ENCODE measurements around the gene VSIG4.

The VSIG4 gene

GRCh38 chrX:66004928-66005829 is 34.7 kb downstream of the VSIG4 start:
- in situ Hi-C loops (cut with MboI; ENCODE audit: low sequenced_read_pairs, unreplicated experiment), result loop anchor here (25.0 kb wide), 1 partner anchor 732 kb away; no protein-coding TSS in a partner anchor
- no peak for DNase-seq (ENCODE audit: low spot score)
- TF ChIP-seq CTCF (IDR thresholded peaks at IDR 0.05; ENCODE audit: borderline replicate concordance, control extremely low read depth, extremely low read depth, insufficient read depth, missing control alignments), result no peak

- no peak for DNase-seq (ENCODE audit: low spot score)
- in situ Hi-C loops (cut with MboI; ENCODE audit: low sequenced_read_pairs, unreplicated experiment), result loop anchor here (25.0 kb wide), 1 partner anchor 734 kb away; no protein-coding TSS in a partner anchor
- TF ChIP-seq CTCF (IDR thresholded peaks at IDR 0.05; ENCODE audit: borderline replicate concordance, control extremely low read depth, extremely low read depth, insufficient read depth, missing control alignments), result no peak
Measured at GRCh38 chrX:66002824-66003680, 36.8 kb downstream of the VSIG4 start.

- in situ Hi-C loops (cut with MboI; ENCODE audit: low sequenced_read_pairs, unreplicated experiment), result loop anchor here (25.0 kb wide), 1 partner anchor 736 kb away; no protein-coding TSS in a partner anchor
Measured at GRCh38 chrX:66001596-66001995, 38.3 kb downstream of the VSIG4 start.

DNA sequence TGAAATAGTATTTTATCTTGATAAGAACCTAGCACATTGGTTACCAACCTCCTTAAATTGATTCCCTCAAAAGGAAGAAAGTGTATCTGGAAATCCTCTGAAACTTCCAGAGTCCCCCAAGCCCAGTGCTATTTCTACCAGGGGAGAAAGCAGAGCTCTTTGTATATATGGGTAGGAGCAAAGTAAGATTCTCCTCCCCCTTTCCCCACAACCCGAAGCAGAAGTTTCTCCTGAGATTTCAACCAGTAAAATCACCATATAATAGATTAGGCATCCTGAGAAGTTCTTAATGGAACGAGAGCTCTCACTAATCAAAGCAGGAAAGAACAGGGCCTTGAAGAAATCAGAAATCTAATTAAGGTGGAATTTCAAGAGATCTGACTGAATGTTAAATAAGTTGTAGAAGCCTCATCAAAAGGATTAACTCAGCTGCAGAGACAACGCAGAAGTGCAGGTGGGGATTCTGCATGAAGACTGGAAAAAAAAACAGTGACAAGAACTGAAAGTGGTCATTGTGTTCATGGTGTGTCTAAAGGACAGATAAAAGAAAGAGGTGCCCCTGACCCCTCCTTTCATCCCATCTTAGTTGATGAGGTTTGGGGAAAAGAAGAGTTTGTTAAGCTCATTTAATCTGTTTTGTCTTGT is 39.1 kb downstream of the VSIG4 start:
- TF ChIP-seq CTCF (IDR thresholded peaks at IDR 0.05; ENCODE audit: borderline replicate concordance, control extremely low read depth, extremely low read depth, insufficient read depth, missing control alignments), result no peak
- DNase-seq (ENCODE audit: low spot score), result no peak
- in situ Hi-C loops (cut with MboI; ENCODE audit: low sequenced_read_pairs, unreplicated experiment), result loop anchor here (25.0 kb wide), 1 partner anchor 737 kb away; no protein-coding TSS in a partner anchor

More at GRCh38 chrX:66001596-66001995, 38.3 kb downstream of the VSIG4 start:
- DNase-seq (ENCODE audit: low spot score), result no peak
- TF ChIP-seq CTCF (IDR thresholded peaks at IDR 0.05; ENCODE audit: borderline replicate concordance, control extremely low read depth, extremely low read depth, insufficient read depth, missing control alignments), result no peak

GRCh38 chrX:66000178-66000577 is 39.7 kb downstream of the VSIG4 start:
- in situ Hi-C loops (cut with MboI; ENCODE audit: low sequenced_read_pairs, unreplicated experiment), result loop anchor here (25.0 kb wide), 1 partner anchor 737 kb away; no protein-coding TSS in a partner anchor
- no peak for TF ChIP-seq CTCF (IDR thresholded peaks at IDR 0.05; ENCODE audit: borderline replicate concordance, control extremely low read depth, extremely low read depth, insufficient read depth, missing control alignments)
- no peak for DNase-seq (ENCODE audit: low spot score)
